Activated CD4-positive, alpha-beta T cell treated with anti-CD3 and anti-CD28 coated beads, Interleukin-2, amount 50 U/mL, for 1 hour (primary cell): ENCODE measurements around the gene IGSF3.
A peak's percentile ranks its signal among the peaks of the same experiment; 100 is the strongest.
"Not testable (repeated sequence)": the region's sequence is repeated elsewhere in the genome, so short reads cannot be mapped to it uniquely, and the experiment has no call there.

Experiments
- DNase-seq: peaks from one replicate; pipeline ENCODE4 v3.0.0-alpha.2; 2020

The IGSF3 gene

DNA sequence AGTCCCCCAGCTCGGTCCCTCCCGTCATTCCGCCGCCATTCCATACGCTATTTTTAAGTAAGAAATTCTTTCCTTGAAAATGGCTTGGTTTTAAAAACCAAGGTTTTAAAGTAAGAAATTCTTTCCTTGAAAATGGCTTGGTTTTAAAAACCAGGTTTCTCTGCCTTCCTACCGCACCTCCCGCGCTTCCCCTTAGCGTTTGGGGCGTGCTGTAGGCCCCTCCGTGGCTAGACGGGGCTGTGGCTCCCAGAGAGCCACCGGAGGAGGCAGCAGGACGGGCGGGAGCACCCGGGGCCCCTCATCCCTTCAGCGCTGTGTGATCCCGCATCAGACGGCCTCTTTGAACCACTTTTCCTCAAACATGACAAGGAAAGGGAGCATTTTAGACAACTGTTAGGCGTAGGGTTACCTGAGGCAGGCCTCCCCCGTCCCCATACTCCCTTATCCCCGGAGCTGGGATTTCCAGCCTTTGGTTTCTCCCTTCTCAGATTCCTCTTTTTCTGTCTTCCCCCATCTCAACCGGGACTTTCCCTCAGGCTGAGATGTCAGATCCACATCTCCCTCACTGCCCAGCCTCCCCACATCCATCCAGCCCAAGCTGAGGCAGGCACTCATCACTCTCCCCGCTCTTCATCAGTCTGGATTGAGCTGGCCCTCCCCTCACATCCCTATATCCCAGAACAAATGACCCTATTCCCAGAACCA, 96.2 kb downstream of the IGSF3 start:
- no peak for DNase-seq

DNA sequence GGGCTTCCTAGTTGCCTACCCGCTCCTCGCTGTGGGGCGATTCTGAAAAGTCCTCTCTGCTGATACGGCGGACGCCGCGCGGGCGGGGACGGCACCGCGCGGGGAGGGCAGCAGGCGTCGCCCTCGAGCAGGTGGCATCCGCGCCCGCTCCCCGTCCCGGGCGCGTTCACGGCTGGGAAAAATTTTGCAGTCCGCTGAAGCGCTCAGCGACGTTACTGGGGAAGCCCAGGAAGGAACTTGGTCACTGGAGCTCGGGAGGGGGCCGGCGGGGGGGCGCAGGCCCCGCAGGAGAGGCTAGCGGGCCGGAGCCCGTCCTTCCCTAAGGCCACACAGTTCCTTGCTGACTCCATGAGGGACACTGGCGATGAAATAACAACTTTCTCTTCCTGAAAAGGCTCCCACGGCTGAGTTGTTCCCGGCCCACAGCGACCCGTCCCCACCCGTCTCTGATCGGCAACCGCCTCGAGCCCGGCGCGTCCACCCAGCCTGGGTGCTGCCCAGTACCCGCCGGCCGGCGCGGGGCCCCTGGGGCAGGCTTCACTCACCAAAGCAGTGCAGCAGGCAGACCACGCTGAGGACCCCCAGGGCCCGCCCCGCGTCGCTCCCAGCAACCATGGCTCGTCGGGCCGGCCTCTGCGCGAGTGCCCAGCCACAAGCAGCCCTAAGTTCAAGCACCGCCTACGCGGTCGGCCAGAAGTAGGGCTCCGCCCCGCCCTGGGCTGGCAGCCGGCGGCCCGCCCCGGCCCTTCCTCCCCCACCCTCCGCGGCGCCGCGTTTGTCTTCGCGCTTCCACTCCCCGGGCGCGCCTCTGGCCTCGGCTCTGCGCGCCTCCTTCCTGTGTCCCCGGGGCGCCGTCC, 96.9 kb downstream of the IGSF3 start, which contains the start of gene CD58:
Gene CD58 (minus strand): TSS at position 669 of the 857 bp plus-strand sequence. CDS start 54 bp downstream, at position 615.
- DNase-seq, result peak; percentile 74

DNA sequence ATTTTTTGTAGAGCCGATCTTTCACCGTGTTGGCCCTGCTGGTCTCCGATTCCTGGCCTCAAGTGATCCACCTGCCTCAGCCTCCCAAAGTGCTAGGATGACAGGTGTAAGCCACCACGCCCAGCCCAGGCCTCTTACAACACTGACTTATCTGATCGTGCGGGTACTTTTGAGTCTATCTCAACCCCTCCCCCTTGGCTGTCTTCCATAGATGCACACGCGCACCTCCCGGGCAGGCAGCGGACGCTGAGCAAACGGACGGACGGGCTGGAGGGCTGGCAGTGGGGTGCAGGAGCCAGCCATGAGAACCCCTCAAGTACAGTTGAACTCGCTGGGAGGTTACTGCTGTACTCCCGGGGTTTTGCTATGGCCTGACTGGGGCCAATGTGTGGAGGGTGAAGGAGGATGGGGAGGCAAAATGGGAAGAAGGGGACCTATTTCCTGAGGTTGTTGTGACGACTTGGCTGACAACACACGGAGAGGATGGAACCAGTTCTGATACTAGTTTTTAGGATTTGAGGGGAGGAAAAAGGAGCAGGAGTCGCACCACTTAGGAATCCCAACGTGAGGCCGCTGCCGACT, 97.7 kb downstream of the IGSF3 start:
- DNase-seq, result peak; percentile 51

DNA sequence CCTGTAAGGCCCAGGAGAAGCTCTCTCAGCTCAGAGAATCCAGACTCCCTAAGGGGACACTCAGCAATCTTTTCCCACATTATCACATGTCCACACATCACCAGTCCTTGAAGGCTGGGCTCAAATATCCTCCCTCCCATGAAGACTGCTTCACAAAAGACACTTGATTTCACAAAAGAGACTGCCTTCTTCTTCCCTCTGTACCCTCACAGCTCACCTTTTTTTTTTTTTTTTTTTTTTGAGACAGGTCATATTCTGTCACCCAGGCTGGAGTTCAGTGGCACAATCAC, 98.2 kb downstream of the IGSF3 start:
- DNase-seq, result no peak

DNA sequence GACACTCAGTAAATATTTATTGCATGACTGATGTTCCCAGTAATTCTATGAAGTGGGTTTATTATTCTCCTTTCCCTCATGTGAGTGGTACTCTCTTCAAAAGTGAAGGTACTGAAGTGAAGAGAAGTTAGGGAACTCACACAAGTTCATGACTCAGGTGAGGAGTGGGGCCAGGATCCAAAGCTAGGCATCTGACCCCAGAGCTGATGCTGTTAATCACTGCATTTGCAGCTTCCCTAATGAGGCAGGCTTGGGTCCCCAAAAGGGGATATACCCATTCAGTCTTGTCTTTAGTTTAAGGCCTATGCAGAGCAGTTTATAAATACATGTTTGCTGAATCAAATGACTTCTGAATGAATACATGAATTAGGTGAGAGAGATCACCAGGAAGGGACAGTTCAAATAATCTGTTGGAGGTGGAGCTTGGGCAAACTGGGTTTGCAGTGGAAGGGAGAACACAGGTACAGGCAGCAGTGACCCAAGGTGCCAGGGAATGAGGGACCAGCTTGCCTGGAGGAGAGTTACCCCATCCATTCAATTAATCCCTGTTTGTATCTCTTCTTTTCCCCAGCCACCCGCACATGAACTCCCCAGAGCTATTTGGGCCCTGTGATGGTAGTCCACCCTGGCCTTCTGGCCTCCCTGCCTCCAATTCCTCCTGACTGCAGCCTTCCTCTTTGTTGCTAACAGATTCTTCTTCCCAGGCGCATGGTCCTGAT, 98.7 kb downstream of the IGSF3 start:
- no peak for DNase-seq

DNA sequence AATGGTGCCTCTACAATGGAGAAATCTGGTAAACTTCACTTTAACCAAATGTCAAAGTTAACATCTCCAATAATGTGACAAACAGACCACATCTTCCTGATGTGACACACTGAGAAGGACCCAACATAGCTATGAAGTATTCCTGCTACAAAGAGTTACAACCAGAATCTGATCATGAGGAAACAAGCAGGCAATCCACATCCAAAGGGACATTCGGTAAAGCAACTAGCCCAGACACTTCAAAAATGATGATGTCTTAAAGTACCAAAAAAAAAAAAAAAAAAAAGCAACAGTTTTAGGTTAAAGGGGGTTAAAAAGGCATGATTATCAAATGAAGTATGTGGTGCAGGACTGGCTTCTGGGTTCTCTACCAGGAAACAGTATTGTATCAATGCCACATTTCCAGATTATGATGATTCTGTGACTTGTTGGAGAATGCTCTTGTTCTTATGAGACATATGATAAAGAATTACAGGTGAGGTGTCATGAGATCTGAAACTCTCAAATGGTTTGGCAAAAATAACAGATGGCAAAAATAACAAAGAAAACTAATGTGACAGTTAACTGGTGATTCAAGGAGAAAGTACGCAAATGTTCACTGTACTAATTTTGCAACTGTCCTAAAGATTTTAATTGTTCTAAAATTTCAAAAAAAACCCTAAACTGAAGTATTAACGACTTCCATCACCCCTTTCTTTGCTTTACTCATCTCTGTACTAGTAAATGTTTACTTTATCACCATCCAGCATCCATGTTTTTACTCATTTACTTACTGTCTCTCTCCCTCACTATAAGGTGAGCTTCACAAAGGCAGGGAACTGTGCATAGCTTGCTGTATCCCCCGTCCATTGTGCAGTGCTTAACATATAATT, 99.5 kb downstream of the IGSF3 start:
- no peak for DNase-seq

DNA sequence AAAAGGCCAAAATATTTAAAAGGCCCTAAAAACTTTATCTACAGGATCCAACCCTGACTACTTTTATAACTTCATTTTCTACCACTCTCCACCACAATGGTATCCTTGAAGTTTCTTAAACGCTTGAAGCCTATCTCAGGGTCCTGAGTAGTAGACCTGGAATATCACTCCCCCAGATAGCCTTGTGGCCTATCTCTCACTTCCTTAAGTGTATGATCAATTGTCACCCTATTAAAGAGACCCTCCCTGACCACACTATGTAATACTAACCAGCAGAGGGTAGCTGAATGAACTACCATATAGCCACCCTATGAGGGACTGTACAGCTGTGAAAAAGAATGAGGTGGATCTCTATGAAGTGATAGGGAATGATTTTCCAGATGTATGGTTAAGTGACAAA, 102.3 kb downstream of the IGSF3 start:
- no peak for DNase-seq

DNA sequence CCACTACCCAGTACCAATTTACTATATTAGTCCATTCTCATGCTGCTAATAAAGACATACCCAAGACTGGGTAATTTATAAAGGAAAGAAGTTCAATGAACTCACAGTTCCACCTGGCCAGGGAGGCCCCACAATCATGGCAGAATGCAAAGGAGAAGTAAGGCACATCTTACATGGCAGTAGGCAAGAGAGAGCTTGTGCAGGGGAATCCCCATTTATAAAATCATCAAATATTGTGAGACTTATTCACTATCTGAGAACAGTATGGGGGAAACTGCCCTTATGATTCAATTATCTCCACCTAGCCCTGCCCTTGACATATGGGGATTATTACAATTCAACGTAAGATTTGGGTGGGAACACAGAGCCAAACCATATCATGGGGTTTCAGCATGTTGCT, 103.1 kb downstream of the IGSF3 start:
- no peak for DNase-seq

DNA sequence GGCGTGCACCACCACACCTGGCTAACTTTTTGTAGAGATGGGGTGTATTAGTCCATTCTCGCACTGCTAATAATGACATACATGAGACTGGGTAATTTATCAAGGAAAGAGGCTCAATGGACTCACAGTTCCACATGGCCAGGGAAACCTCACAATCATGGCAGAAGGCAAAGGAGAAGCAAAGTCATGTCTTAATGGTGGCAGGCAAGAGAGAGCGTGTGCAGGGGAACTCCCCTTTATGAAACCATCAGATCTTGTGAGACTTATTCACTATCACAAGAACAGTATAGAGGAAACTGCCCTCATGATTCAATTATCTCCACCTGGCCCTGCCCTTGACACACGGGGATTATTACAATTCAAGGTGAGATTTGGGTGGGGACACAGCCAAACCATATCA, 105.1 kb downstream of the IGSF3 start:
- not testable (repeated sequence) for DNase-seq

DNA sequence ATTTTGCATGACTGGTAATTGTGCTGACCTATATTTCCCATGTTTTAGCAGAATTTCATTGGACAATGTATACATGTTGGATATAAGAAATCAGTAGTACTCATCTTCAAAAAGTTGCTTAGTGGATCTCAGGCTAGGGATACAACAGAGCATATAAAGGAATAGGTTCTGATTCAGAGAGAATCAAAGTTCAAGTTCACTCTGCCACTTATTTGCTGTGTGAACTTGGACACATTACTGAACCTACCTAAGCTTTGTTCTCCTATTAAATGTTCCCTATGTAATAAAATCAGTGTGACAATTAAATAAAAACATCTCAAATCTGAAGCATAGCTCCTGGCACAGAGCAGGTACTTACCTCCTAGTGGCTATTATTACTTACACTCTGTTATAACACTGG, 106.0 kb downstream of the IGSF3 start:
- DNase-seq, result no peak

DNA sequence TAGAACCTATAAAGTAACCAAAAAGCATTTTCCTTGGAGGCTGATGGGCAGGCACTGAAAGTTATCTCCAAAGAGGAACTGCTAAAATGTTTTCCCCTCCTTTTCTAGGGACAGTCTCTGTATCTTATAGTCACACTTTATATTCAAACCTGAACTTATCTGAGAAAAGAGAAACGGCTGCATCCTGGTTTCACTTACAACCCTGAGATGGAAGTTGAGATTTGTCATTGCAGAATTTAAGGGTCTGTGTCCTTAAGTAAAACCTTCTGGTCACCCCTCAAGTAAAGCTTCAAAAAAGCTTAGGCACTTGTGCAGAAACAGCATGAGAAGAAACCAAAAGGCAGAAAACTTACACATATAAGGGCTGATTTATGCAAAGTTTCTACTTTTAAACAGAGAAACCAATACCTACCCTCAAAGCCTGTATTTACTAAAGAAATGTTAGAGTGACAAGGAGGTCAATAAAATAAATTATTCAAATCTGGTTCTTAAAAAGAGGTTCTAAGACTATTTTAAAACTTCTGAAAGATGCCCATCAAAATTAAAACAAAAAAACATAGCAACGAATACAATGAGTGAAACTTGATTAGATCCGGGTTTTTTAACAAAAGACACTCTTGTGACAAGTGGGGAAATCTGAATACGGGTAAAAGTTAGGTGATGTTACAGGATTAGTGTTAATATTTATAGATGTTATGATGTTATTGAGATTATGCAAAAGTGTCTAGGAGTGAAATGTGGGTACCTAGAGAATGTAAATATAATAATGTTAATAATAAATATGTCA, 106.6 kb downstream of the IGSF3 start:
- no peak for DNase-seq

DNA sequence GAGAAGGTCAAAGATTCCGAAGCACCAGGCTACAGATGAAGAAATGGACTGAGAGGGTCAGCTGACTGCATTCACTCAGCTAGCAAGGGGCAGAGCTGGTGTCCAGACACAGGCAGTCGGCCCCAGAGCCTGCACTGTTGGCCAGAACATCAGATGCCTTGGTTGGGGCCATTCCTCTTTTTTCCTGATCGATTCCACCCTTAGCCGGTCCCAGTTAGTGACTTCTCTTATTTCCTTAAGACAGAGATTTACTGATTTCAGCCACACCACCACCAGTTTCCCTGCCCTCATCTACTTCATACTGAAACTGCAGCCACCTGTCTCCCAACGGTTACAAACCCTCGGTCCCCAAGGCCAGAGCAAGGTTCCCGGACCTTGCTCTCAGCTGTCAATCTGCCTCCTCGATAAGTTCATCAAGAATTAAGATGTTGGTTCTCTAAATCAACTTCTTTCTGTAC, 108.2 kb downstream of the IGSF3 start:
- DNase-seq, result no peak

DNA sequence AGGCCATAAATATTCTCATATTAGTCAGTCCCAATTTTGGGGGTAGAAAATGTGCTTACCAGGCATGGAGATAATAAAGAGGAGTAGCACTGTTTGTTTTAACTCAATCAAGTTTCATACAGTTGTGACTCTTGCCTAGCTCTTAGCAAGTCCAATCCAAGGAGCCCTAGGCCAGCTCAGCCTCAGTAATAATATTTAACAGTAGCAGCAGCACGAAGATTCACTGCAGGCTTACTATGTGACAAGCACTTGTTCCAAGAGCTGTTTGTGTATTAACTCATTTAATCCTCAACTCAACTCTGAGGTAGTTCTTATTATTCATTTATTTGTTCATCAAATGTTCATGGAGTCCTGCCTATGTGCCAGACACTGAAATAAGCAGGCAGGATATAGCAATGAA, 109.0 kb downstream of the IGSF3 start:
- DNase-seq, result no peak

DNA sequence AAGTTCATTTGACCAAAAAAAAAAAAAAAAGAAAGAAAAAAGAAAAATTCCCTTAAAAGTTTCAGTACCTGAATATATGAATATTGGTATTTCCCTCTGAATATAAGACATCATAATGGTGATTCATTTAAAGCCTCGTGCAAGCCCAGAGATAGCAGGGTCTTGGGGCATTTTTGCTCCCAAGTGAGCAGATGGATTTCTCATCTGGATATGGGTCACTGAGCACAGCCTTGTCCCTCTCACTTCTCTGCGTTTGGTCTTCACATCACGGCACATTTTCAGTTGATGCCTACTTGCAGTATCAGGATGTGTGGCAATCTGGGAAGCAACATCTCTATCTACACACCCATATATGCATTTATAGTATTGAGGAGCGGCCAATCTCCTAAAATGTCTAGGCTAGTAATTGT, 109.4 kb downstream of the IGSF3 start:
- DNase-seq, result no peak

DNA sequence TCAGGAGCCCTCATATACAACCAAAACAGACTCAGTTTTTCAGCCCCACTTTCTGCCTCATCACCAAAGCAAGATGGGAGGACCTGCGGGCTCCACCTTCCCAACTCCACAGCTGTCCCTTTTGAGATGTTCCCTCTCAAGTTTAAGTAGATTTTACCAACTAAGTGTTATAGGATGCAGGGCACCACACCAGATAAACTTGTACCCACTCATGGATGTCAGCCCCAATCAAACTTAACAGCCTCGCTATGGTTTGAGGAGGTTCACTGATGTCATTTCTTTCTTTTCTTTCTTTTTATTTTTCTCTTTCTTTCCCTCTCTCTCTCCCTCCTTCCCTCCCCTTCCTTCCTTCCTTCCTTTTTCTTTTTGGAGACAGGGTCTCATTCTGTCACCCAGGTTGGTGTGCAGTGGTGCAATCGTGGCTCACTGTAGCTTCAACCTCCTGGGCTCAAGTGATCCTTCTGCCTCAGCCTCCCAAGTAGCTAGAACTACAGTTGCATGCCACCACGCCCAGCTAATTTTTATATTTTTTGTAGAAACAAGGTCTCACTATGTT, 110.1 kb downstream of the IGSF3 start:
- no peak for DNase-seq

DNA sequence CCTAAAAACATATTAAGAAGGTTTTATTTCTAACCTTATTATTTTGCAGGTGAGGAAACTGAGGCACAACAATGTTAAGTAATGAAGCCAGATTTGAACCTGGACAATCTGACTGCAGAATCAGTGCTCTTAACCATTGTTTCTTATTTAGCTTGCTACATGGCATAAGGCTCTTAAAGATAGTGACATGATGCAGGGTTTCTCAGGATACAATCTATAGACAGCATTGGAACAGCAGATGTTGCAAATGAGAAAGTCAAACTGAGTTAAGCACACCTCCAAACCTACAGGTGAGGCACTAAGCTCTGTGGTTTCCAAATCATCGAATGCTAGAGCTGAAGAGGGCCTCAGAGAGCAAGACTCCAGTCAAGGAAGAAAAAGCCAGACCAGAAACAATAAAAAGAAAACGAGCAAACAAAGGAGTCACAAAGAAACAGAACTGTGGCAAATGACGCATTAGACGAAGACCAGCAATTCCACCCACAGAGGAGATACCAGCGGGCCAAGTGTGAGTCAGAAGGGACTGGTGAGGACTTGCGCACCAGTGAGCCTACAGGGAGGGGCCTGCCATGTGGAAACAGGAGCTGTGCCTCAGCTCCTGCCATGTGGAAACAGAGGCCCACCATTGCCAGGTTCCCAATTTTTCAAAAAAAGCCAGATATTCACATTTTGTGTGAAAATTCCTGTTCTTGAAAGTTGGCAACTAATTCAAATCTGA, 111.1 kb downstream of the IGSF3 start:
- DNase-seq, result peak; percentile 66

DNA sequence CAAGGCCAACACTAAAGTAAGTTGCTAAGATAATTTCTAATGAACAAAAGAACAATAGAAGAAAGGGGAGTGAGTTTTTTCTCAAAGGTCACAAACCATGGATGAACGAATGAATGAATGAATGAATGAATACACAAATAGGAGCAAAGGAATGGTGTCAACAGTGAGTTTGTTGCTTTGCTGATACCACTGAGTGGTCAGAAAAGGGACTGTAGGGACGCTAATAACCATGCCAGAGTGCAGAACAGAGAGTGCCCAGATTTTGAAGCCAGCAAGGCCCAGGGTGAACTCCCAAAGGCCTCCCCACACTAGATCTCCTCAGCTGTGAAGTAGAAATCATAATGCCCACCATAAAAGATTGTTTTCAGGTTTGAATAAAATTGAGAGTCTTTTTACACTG, 112.6 kb downstream of the IGSF3 start:
- no peak for DNase-seq

DNA sequence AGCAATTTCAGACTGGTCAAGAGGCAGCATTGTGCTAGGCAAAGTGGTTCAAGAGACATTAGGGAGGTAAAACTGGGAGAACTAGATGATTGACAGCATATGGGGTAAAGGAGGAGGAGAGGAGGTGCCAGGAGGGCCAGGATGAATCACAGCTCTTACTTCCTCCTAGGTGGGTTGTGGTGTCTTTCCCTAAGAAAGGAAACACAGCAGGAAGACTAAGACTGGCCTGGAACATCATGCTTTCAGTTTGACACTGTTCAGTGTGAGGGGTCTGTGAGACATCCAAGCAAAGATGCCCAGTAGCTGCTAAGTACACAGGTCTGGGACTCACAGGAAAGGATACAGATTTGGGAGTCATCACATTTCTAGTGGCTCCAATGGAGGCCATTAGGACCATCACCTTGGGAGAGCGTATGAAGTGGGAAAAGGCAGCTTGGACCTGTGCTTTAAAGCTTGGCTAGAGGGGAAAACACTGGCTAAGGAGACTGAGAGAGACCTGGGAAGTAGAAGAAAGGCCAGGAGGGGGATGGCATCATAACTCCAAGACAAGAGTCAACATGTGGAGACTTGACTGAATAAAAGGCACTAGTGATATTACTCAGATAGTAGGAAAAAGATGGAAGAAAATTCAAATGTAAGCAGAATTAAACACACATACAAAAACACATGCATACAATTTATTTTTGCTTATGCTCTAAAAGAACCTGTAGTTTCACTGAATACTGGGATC, 114.0 kb downstream of the IGSF3 start:
- no peak for DNase-seq

DNA sequence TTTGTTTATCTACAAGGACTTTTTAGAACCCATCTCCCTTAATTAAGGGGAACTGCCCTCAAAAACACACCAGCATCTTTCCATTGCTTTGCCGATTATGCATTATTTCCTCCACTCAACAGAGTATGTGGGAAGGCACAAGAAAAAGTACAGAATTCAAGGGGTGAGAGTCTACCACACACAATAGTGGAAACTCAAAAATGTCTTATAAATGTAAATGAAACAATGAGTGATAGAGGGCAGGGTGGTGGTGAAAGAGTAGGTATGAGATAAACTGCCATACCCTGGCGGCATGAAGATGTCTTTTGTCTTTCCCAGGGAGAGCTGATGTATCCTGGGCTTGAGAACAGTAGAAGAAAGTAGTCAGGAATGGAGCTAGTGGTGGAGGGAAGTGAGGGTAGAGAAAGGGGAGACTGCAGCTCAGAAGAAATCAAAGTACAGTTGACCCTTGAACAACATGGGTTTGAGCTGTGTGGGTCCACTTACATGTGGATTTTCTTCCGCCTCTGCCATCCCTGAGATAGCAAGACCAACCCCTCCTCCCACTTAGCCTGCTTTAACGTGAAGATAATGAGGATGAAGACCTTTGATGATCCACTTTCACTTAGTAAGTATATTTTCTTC, 121.1 kb downstream of the IGSF3 start:
- DNase-seq, result no peak
